LNCaP clone FGC (cell line): ENCODE measurements around the gene CSTF2.

Experiments
- DNase-seq: peaks from one replicate; pipeline ENCODE4 v3.0.0-alpha.2; 2011; ENCODE audit warnings: low read depth
- H3K4me3 ChIP-seq: 2 replicates; pipeline ENCODE4 v1.5.1; 2011; ENCODE audit warnings: mild to moderate bottlenecking, low read depth, low read length, control low read depth
- CTCF ChIP-seq: IDR thresholded peaks from 2 replicates; pipeline ENCODE4 v1.5.1; 2012; ENCODE audit warnings: mild to moderate bottlenecking; ENCODE audit not compliant: control insufficient read depth, insufficient read depth; ENCODE audit errors: extremely low read depth

The CSTF2 gene

GRCh38 chrX:100831219-100831946 lies 11.2 kb downstream of the CSTF2 start:
- DNase-seq: no peak
- no peak overlapping the region for H3K4me3 ChIP-seq
- no peak for TF ChIP-seq CTCF

GRCh38 chrX:100850317-100850716 lies 30.1 kb downstream of the CSTF2 start:
- no peak for TF ChIP-seq CTCF
- H3K4me3 ChIP-seq: no peak overlapping the region
- no peak for DNase-seq

- no peak for DNase-seq
- no peak overlapping the region for H3K4me3 ChIP-seq
- no peak for TF ChIP-seq CTCF
These were observed 32.6 kb downstream of the CSTF2 start for GRCh38 chrX:100852810-100853209.

GRCh38 chrX:100863326-100863864 lies 43.2 kb downstream of the CSTF2 start:
- no peak for TF ChIP-seq CTCF
- DNase-seq: no peak

GRCh38 chrX:100864657-100865391 lies 44.6 kb downstream of the CSTF2 start:
- H3K4me3 ChIP-seq: no peak overlapping the region
- TF ChIP-seq CTCF: no peak
- no peak for DNase-seq

More at GRCh38 chrX:100863326-100863864, 43.2 kb downstream of the CSTF2 start:
- H3K4me3 ChIP-seq: no peak overlapping the region

- DNase-seq: no peak
These were observed 48.1 kb downstream of the CSTF2 start for GRCh38 chrX:100868273-100868672.

More at GRCh38 chrX:100868273-100868672, 48.1 kb downstream of the CSTF2 start:
- no peak overlapping the region for H3K4me3 ChIP-seq
- TF ChIP-seq CTCF: no peak
